Stimulated activated CD4-positive, alpha-beta T cell treated with anti-CD3 and anti-CD28 coated beads, Interleukin-1b, Interleukin-23, amount 100 ng/mL, for 24 hours (primary cell): ENCODE measurements around the gene DAAM1.
A peak's percentile ranks its signal among the peaks of the same experiment; 100 is the strongest.

Experiments
- DNase-seq, 4 experiments: peaks; one replicate each; pipeline ENCODE4 v3.0.0-alpha.2; 2020; ENCODE audit warnings: low read depth in 4 of 4, low spot score in 1 of 4

Gene DAAM1

GRCh38 chr14:59254146-59254910, 65.9 kb downstream of the DAAM1 start:
- no peak for DNase-seq

GRCh38 chr14:59254911-59255545, 66.6 kb downstream of the DAAM1 start:
- no peak for DNase-seq

- DNase-seq, result no peak
Measured at GRCh38 chr14:59256331-59256730, 67.9 kb downstream of the DAAM1 start.

- DNase-seq, result no peak
Measured at GRCh38 chr14:59261334-59261733, 72.9 kb downstream of the DAAM1 start.

GRCh38 chr14:59262717-59263454, 74.4 kb downstream of the DAAM1 start:
- DNase-seq, result no peak

- peak in 1 of 4 experiments; percentile 1 for DNase-seq
Measured at GRCh38 chr14:59265808-59266207, 77.3 kb downstream of the DAAM1 start.

GRCh38 chr14:59267046-59267445, 78.6 kb downstream of the DAAM1 start:
- no peak for DNase-seq

GRCh38 chr14:59268011-59268410, 79.5 kb downstream of the DAAM1 start:
- no peak for DNase-seq

- DNase-seq, result no peak
Measured at GRCh38 chr14:59268858-59269257, 80.4 kb downstream of the DAAM1 start.

- DNase-seq, result no peak
Measured at GRCh38 chr14:59269466-59269865, 81.0 kb downstream of the DAAM1 start.

GRCh38 chr14:59271256-59271655, 82.8 kb downstream of the DAAM1 start:
- no peak for DNase-seq

GRCh38 chr14:59271734-59272133, 83.3 kb downstream of the DAAM1 start:
- DNase-seq, result no peak

- no peak for DNase-seq
Measured at GRCh38 chr14:59272633-59273032, 84.2 kb downstream of the DAAM1 start.

GRCh38 chr14:59273737-59274136, 85.3 kb downstream of the DAAM1 start:
- DNase-seq, result no peak

- no peak for DNase-seq
Measured at GRCh38 chr14:59274991-59275391, 86.5 kb downstream of the DAAM1 start.

- DNase-seq, result no peak
Measured at GRCh38 chr14:59275668-59276067, 87.2 kb downstream of the DAAM1 start.

- no peak for DNase-seq
Measured at GRCh38 chr14:59276235-59276634, 87.8 kb downstream of the DAAM1 start.

- no peak for DNase-seq
Measured at GRCh38 chr14:59277659-59278058, 89.2 kb downstream of the DAAM1 start.

GRCh38 chr14:59278111-59278510, 89.6 kb downstream of the DAAM1 start:
- DNase-seq, result no peak

GRCh38 chr14:59280961-59281360, 92.5 kb downstream of the DAAM1 start:
- no peak for DNase-seq

- no peak for DNase-seq
Measured at GRCh38 chr14:59281609-59282377, 93.3 kb downstream of the DAAM1 start.
